ENCODE data around the gene FUT2.
A peak's percentile ranks its signal among the peaks of the same experiment; 100 is the strongest.

The FUT2 gene

DNA sequence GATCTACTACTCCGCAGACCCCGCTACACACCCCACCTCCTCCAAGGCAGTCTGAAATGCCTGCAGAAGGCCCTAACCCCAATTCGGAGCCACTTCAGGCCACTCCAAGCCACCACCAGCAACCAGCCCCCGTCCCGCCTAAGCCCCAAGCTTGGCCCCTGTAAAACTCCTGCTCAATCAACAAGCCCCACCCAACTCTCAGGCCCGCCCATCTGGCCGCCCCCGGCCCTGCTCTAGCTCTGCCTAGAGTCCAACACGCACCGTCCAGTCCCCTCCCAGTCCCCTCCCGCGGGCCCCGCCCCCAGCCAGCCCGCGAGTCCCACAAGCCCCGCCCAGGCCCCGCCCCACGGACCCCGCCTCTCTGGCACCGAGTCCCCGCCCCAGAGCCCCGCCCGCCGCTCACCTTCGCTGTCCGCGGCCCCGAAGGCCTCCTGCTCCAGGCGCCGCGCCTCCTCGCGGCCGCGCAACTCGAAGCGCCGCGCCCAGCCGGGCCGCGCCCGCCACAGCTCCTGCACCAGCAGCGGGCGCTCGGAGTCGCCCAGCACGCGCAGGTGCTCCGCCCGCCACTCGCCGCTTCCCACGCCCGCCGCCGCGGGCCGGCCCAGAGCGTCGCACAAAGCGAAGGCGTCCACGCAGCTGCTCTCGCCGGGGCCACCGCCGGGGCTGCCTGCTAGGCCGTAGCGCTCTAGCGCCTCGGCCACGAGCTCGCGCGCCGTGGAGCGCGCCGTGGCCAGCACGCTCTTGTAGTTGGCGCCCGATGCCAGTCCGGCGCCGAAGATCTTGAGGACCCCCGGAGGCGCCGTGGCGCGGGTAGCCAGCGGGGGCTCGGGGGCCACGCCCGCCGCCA is 43.0 kb downstream of the FUT2 start:
- DNase-seq: peak; percentile 91 to 93
- TF ChIP-seq POLR2A (IDR thresholded peaks at IDR 0.05; ENCODE audit: low read length) (peak; percentile 36), GATA1 (IDR thresholded peaks at IDR 0.05; ENCODE audit: low read depth, low read length) (no peak)

- no peak for DNase-seq
- peak; percentile 4 for TF ChIP-seq POLR2A (IDR thresholded peaks at IDR 0.05; ENCODE audit: low read length)
- no peak for TF ChIP-seq GATA1 (IDR thresholded peaks at IDR 0.05; ENCODE audit: low read depth, low read length)
These were observed 43.8 kb downstream of the FUT2 start for GRCh38 chr19:48739404-48740163.

DNA sequence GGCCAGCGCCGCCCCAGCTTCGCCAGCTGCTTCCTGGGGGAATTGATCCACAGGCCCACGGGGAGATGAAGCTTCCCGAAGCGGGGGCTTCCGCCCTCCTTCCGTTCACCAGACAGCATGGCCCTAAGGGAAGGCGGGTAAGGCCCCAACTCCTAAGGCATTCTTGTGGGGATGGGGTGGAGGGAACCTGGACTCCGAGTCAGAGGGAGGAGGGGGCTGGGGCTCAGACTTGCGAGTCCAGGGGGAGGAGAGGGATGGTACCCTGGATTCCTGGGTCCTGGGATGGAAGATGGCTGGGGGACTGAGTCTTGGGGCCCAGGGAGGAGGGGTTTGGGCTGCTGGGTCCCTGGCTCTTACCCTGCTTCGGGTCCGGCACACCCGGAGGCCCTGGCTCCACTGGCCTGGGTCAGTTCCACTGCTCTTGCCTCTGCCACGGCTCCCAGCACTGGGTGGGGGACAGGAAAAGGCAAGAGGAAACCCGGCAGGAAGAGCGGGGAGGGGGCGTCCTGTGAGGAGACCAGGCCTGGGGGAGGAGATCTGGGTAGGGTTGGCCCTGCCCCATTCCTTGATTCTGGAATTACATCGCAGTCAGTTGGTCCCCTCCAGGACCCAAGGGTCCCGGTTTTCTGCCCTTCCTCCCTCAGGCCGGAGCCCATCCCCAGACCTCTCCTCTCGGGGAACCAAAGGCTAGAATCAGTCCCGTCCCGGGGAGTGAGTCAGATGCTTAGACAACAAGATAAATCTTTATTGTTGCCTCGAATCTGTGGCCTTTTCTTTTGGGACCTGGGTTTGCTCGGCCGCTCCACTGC is 44.6 kb downstream of the FUT2 start, which contains the start of gene RASIP1:
Gene RASIP1 (minus strand): TSS at position 447 of the 809 bp plus-strand sequence. CDS start 328 bp downstream, at position 119.
- no peak for TF ChIP-seq GATA1 (IDR thresholded peaks at IDR 0.05; ENCODE audit: low read depth, low read length)
- no peak for TF ChIP-seq POLR2A (IDR thresholded peaks at IDR 0.05; ENCODE audit: low read length)
- no peak for DNase-seq

- DNase-seq: peak; percentile 86 to 90
- TF ChIP-seq GATA1 (IDR thresholded peaks at IDR 0.05; ENCODE audit: low read depth, low read length) (no peak), POLR2A (IDR thresholded peaks at IDR 0.05; ENCODE audit: low read length) (peak; percentile 22)
These were observed 45.6 kb downstream of the FUT2 start for GRCh38 chr19:48741129-48741999.

GRCh38 chr19:48742096-48742495 is 46.3 kb downstream of the FUT2 start:
- TF ChIP-seq GATA1 (IDR thresholded peaks at IDR 0.05; ENCODE audit: low read depth, low read length): no peak
- no peak for TF ChIP-seq POLR2A (IDR thresholded peaks at IDR 0.05; ENCODE audit: low read length)
- no peak for DNase-seq

GRCh38 chr19:48745208-48745995 is 49.6 kb downstream of the FUT2 start:
- no peak for TF ChIP-seq GATA1 (IDR thresholded peaks at IDR 0.05; ENCODE audit: low read depth, low read length)
- no peak for TF ChIP-seq POLR2A (IDR thresholded peaks at IDR 0.05; ENCODE audit: low read length)
- peak; percentile 81 to 86 for DNase-seq

- no peak for DNase-seq
- TF ChIP-seq GATA1 (IDR thresholded peaks at IDR 0.05; ENCODE audit: low read depth, low read length) (no peak), POLR2A (IDR thresholded peaks at IDR 0.05; ENCODE audit: low read length) (no peak)
These were observed 50.3 kb downstream of the FUT2 start for GRCh38 chr19:48746110-48746509.

DNA sequence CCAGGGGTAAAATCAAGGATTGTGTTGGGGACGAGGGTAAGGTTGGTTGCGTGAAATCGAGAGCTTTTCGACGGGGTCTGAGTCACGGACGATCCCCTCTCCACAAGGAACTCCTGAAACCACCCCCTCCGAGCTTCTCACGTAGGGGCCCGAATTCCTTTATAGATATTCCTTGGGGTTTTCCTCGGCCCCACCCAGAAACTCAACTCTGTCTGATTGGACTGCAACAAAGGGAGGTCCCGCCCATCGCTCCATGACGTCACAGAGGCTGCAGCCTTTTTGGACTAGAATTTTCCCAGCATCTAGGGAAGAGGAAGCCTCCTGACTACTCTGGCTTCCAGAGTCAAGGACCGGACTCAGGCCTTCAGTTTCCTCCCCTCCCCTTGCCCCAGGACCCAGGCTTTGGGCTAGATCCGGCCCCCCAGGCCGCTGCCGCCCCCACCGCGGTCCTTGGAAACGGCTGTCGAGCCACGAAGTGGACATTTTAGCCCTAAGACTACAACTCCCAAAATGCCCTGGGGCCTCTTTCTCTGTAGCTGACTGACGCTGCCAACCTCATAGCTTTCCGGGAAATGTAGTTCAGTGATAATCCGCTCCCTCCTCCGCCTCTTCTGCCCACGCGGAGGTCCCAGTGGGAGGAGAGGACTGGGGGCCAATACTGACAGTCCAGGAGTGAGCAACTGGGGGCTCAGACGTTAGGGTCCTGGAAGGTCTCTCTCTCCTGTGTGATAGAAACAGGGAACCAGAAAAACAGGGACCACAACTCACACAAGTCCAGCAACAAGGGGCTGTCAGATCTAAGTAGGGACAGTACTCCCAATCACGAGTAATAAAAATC is 51.2 kb downstream of the FUT2 start, which contains the start of gene IZUMO1:
Gene IZUMO1 (minus strand): TSS at position 172 of the 838 bp plus-strand sequence. CDS start 1,050 bp downstream, outside the sequence.
- peak; percentile 87 to 89 for DNase-seq
- TF ChIP-seq GATA1 (IDR thresholded peaks at IDR 0.05; ENCODE audit: low read depth, low read length) (no peak), POLR2A (IDR thresholded peaks at IDR 0.05; ENCODE audit: low read length) (peak; percentile 33)

GRCh38 chr19:48749571-48750198 is 53.9 kb downstream of the FUT2 start:
- TF ChIP-seq POLR2A (IDR thresholded peaks at IDR 0.05; ENCODE audit: low read length) (no peak), GATA1 (IDR thresholded peaks at IDR 0.05; ENCODE audit: low read depth, low read length) (no peak)
- DNase-seq: no peak

GRCh38 chr19:48750351-48750750 is 54.6 kb downstream of the FUT2 start:
- DNase-seq: no peak
- no peak for TF ChIP-seq GATA1 (IDR thresholded peaks at IDR 0.05; ENCODE audit: low read depth, low read length)
- TF ChIP-seq POLR2A (IDR thresholded peaks at IDR 0.05; ENCODE audit: low read length): no peak

Measured in erythroblast (primary cell).